GM23248 (cell line): ENCODE data around the gene MCU. TPM values are rescaled to one million over a fixed set of nuclear protein-coding genes. Genes with fewer than 3 reads are reported as not detected.
A peak's percentile ranks its signal among the peaks of the same experiment; 100 is the strongest.

Experiments used
- DNase-seq: peaks from one replicate; pipeline ENCODE4 v3.0.0-alpha.2; 2015
- H2AFZ ChIP-seq: fragments of 200-600 bp; sonication (generic); 2 replicates; pipeline ENCODE4 v1.6.1; 2016; ENCODE audit warnings: antibody characterized with exemption
- H3F3A ChIP-seq: fragments of 200-600 bp; sonication (generic); 2 replicates; pipeline ENCODE4 v1.6.1; 2016; ENCODE audit warnings: mild to moderate bottlenecking, antibody characterized with exemption, mixed run types; ENCODE audit not compliant: insufficient read depth
- H3K27ac ChIP-seq: fragments of 200-600 bp; sonication (generic); 2 replicates; pipeline ENCODE4 v1.5.1; 2016; ENCODE audit warnings: mild to moderate bottlenecking
- H3K27me3 ChIP-seq: fragments of 200-600 bp; sonication (generic); replicated peaks from 2 replicates; pipeline ENCODE4 v1.6.1; 2016; ENCODE audit warnings: mild to moderate bottlenecking; ENCODE audit not compliant: insufficient read depth
- H3K36me3 ChIP-seq: fragments of 200-600 bp; sonication (generic); 2 replicates; pipeline ENCODE4 v1.6.1; 2016; ENCODE audit warnings: low read depth, mild to moderate bottlenecking
- H3K4me1 ChIP-seq: fragments of 200-600 bp; sonication (generic); 2 replicates; pipeline ENCODE4 v1.6.1; 2016; ENCODE audit warnings: mild to moderate bottlenecking; ENCODE audit not compliant: insufficient read depth
- H3K4me2 ChIP-seq: fragments of 200-600 bp; sonication (generic); one replicate; pipeline ENCODE4 v1.6.1; 2016; ENCODE audit warnings: mild to moderate bottlenecking; ENCODE audit not compliant: unreplicated experiment
- H3K4me3 ChIP-seq: fragments of 200-600 bp; sonication (generic); 2 replicates; pipeline ENCODE4 v1.5.1; 2016; ENCODE audit warnings: mild to moderate bottlenecking
- H3K79me2 ChIP-seq: fragments of 200-600 bp; sonication (generic); 2 replicates; pipeline ENCODE4 v1.6.1; 2016; ENCODE audit warnings: mild to moderate bottlenecking; ENCODE audit not compliant: insufficient read depth
- H3K9ac ChIP-seq: fragments of 200-600 bp; sonication (generic); 2 replicates; pipeline ENCODE4 v1.6.1; 2016; ENCODE audit warnings: mild to moderate bottlenecking
- H3K9me2 ChIP-seq: fragments of 200-600 bp; sonication (generic); 2 replicates; pipeline ENCODE4 v1.6.1; 2016; ENCODE audit warnings: mixed run types, mild to moderate bottlenecking, moderate library complexity; ENCODE audit not compliant: insufficient read depth
- H3K9me3 ChIP-seq: fragments of 200-600 bp; sonication (generic); one replicate; pipeline ENCODE4 v1.6.1; 2017; ENCODE audit warnings: low read depth
- H4K20me1 ChIP-seq: fragments of 200-600 bp; sonication (generic); 2 replicates; pipeline ENCODE4 v1.6.0; 2016; ENCODE audit not compliant: insufficient read depth
- EZH2 ChIP-seq: fragments of 200-600 bp; sonication (generic); IDR thresholded peaks from 2 replicates; pipeline ENCODE4 v1.6.1; 2018; ENCODE audit warnings: antibody characterized with exemption, mild to moderate bottlenecking; ENCODE audit not compliant: insufficient read depth, poor library complexity, severe bottlenecking
- EZH2phosphoT487 ChIP-seq: fragments of 200-600 bp; sonication (generic); IDR thresholded peaks from 2 replicates; pipeline ENCODE4 v1.6.1; 2018; ENCODE audit warnings: antibody characterized with exemption, moderate library complexity, mild to moderate bottlenecking, low read depth; ENCODE audit not compliant: insufficient read depth
- WGBS, 2 experiments: methylation state at CpG; one replicate each; pipeline ENCODE4 v1.1.6; 2015 to 2017; ENCODE audit warnings: low lambda C conversion rate in 2 of 2, low coverage in 1 of 2; ENCODE audit errors: missing lambda C conversion rate in 2 of 2; 5-methylcytosine and 5-hydroxymethylcytosine counted together
- in situ Hi-C: fragments of 300-500 bp; cut with MboI; formaldehyde crosslinking; loops from 2 replicates; pipeline ENCODE4 v1.15.0; 2020
- polyA plus RNA-seq: library from polyadenylated mRNA; unstranded; fragments of >200 nt; fragmentation: Nextera tagmentation; extraction: Ambion mirVana; gene quantifications from 2 replicates; pipeline ENCODE4 v1.2.1, GENCODE V29; 2016
- total RNA-seq: library from RNA; depleted of rRNA; stranded (reverse); fragments of >200 nt; shearing (Covaris generic); gene quantifications from 2 replicates; pipeline ENCODE4 v1.2.3, GENCODE V29; 2014

MCU gene
- total and polyA plus RNA-seq, 2 experiments from 2014 or later: 29.5 to 30.9 TPM

DNA sequence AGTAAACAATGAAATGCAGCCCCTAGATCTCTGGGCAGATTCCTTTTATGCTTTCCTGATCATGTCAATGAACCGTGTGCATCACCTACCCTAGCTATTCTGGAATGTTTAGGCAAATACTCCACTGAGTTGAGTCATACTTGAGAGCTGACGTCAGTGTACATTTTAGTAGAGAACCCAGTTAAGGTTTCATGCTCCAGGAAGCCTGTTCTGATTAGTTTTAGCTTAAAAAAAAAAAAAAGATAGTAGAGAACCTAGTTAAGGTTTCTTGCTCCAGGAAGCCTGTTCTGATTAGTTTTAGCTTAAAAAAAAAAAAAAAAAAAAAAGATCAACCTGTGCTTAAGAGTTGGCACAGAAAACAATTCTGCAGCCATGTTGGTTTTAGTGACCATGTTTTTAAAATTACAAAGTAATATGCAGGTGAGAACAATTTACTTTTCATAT is 3.7 kb upstream of the MCU start:
- no peak overlapping the region for H3K9ac ChIP-seq
- WGBS, 2 experiments: 3 to 6% methylated on average over 2 of the region's 2 CpGs

DNA sequence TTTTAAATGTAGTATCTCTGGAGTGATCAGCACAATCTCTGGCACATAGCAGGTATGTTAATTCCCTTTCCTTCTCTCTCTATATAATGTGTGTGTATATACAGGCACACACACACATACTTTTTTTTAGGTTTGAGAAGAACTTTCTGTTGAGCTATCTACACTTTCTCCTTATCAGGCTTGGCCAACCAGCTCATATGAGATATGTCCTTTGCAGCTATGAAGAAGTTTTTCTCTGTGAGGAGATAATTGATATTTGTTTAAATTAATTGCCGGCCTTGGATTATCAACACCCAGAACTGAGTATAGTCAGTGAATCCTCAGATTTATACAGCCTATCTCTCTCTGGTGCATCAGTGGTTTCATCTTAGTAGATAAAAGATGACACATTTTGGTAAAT is 2.3 kb upstream of the MCU start:
- no peaks in the 10 kb centered on the region for H3K9me3 ChIP-seq
- no peaks in the 10 kb centered on the region for H3K27me3 ChIP-seq
- in situ Hi-C loops: no loop called here
- H3K27ac ChIP-seq: no peak overlapping the region
- peaks cover 22% of the 10 kb centered on the region for H3K79me2 ChIP-seq
- WGBS, 2 experiments: 93 to 100% methylated on average over 1 of the region's 1 CpG
- H3K4me3 ChIP-seq: no peak overlapping the region
- H3F3A ChIP-seq: 0 out of 2 replicates have a peak, but pooled peaks cover 8% of the 10 kb centered on the region
- no peaks in the 10 kb centered on the region for H3K36me3 ChIP-seq
- no peak overlapping the region for H3K9ac ChIP-seq
- no peak overlapping the region for H3K4me2 ChIP-seq
- TF ChIP-seq EZH2 (no peak), EZH2phosphoT487 (no peak)
- no peaks in the 10 kb centered on the region for H3K9me2 ChIP-seq
- DNase-seq: no peak
- H2AFZ ChIP-seq: no peak overlapping the region
- H4K20me1 ChIP-seq: no peaks in the 10 kb centered on the region
- H3K4me1 ChIP-seq: peaks cover 26% of the 10 kb centered on the region

More for the DNA sequence above, 3.7 kb upstream of the MCU start:
- 0 out of 2 replicates have a peak, but pooled peaks cover 4% of the 10 kb centered on the region for H3F3A ChIP-seq
- in situ Hi-C loops: no loop called here
- H3K27ac ChIP-seq: no peak overlapping the region
- no peaks in the 10 kb centered on the region for H3K36me3 ChIP-seq
- no peaks in the 10 kb centered on the region for H3K27me3 ChIP-seq
- peaks cover 8% of the 10 kb centered on the region for H3K79me2 ChIP-seq
- no peaks in the 10 kb centered on the region for H3K9me3 ChIP-seq
- TF ChIP-seq EZH2: no peak
- DNase-seq: peak; percentile 87
- peaks cover 13% of the 10 kb centered on the region for H3K4me1 ChIP-seq
- H2AFZ ChIP-seq: 0 out of 2 replicates have a peak overlapping the region, but pooled peaks have one; percentile 13
- no peaks in the 10 kb centered on the region for H4K20me1 ChIP-seq
- no peaks in the 10 kb centered on the region for H3K9me2 ChIP-seq
- no peak overlapping the region for H3K4me2 ChIP-seq
- peak overlapping the region; percentile 18; the same call in 1 of the 2 replicates for H3K4me3 ChIP-seq

DNA sequence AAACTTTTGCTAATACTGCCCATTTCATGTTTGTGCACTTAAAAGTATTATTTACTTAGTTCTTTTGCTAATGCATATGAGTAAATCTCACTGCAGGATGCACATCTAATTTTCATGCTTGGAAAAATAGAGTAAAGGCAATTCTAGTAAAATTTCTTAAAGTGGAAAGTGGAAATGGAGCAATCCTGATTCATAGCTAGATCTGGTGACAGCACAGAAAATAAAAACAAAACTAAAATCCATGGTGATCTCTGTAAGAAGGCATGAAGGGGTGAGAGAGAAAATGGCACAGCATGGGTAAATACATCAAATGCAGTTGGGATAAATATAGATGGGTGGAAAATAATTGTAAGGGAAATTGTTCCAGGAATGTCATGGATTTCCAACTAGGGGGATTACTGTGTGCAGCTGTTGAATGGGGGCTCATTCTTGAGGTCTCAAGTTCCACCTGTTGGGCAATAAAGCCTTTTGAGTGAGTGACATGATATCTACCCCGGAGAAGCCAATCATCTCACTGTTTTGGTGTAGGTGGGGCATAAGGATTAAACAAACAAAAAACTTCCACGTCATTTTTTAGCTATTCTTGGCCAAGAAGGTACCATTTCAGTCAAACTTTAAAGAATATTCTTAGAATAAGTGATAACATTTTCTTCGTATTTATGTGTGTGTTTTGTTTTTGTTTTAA is 1.7 kb upstream of the MCU start:
- DNase-seq: no peak
- Histone ChIP-seq H3K4me1 (peaks cover 32% of the 10 kb centered on the region), H3K4me2 (no peak overlapping the region), H4K20me1 (peaks cover 3% of the 10 kb centered on the region; the same call in 1 of the 2 replicates), H2AFZ (no peak overlapping the region), H3K79me2 (peaks cover 28% of the 10 kb centered on the region), H3K36me3 (no peaks in the 10 kb centered on the region), H3K4me3 (no peak overlapping the region), H3K9ac (no peak overlapping the region), H3K27me3 (no peaks in the 10 kb centered on the region), H3F3A (peaks cover 10% of the 10 kb centered on the region; the same call in 1 of the 2 replicates), H3K27ac (no peak overlapping the region), H3K9me2 (no peaks in the 10 kb centered on the region), H3K9me3 (no peaks in the 10 kb centered on the region)
- in situ Hi-C loops: no loop called here
- 50 to 52% methylated on average over 3 of the region's 3 CpGs for WGBS, 2 experiments
- TF ChIP-seq EZH2phosphoT487 (no peak), EZH2 (no peak)

DNA sequence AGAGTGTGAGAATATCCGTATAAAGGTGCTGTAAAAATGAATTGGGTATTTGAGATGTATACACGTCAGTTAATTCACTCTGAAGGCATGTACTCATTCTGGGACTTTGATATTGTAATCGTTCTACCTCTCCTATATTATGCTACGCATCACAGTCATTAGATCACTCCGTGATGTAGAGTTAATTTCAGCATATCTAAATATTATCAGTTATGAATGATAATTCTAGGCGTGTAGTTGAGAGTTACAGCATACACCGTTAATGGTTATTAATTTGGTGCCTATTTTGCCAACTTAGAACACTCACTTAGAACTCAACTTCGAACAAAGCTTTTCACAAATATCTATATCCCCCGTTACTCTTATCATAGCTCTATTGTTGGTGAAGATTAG is 477 bp upstream of the MCU start:
- in situ Hi-C loops: no loop called here
- H4K20me1 ChIP-seq: peaks cover 5% of the 10 kb centered on the region; the same call in 1 of the 2 replicates
- H3K79me2 ChIP-seq: peaks cover 39% of the 10 kb centered on the region
- no peak overlapping the region for H3K27ac ChIP-seq
- peaks cover 13% of the 10 kb centered on the region; the same call in 1 of the 2 replicates for H3F3A ChIP-seq
- no peaks in the 10 kb centered on the region for H3K9me2 ChIP-seq
- WGBS, 2 experiments: 45 to 47% methylated on average over 9 of the region's 9 CpGs
- peak overlapping the region; percentile 92 for H3K4me3 ChIP-seq
- no peak for TF ChIP-seq EZH2
- no peak for TF ChIP-seq EZH2phosphoT487
- peak overlapping the region; percentile 87 for H2AFZ ChIP-seq
- H3K36me3 ChIP-seq: no peaks in the 10 kb centered on the region
- no peaks in the 10 kb centered on the region for H3K27me3 ChIP-seq
- no peaks in the 10 kb centered on the region for H3K9me3 ChIP-seq
- DNase-seq: no peak
- H3K4me1 ChIP-seq: peaks cover 35% of the 10 kb centered on the region
- no peak overlapping the region for H3K9ac ChIP-seq
- H3K4me2 ChIP-seq: peak overlapping the region; percentile 68
